Measurements from ENCODE around the gene HIBCH. TPM values are rescaled to one million over a fixed set of nuclear protein-coding genes. Genes with fewer than 3 reads are reported as not detected.

Gene HIBCH
- total and polyA plus RNA-seq, 2 of the 13 experiments (the other 11 are each of a cell fraction or from before 2014, with no cell fraction given) = 18.8 to 49.5 TPM

- no TSS peak for BruUV-seq (replicated peaks)
- H3K4me3 ChIP-seq (replicated peaks in 1 of 3; ENCODE audit: insufficient read depth in 1 of 3, low read depth in 2 of 3, low read length in 3 of 3) = no peak overlapping the region
- no peak overlapping the region for H3K4me2 ChIP-seq (ENCODE audit: low read depth, low read length)
- no peak overlapping the region for H2AFZ ChIP-seq (ENCODE audit: low read length)
- TF ChIP-seq MAFK (conservative IDR thresholded peaks at IDR 0.05 in 1 of 2, IDR thresholded peaks at IDR 0.05 in 1 of 2; ENCODE audit: low read length in 2 of 2) (peak in 1 of 2 experiments; percentile 3; a peak in 1 of 4 replicates), SP140L (CRISPR knock-in tag; IDR thresholded peaks at IDR 0.05; ENCODE audit: borderline replicate concordance) (no peak)
- peaks cover 1 to 25% of the 10 kb centered on the region in 2 experiments; a peak in 3 of 5 replicates for H3K36me3 ChIP-seq (replicated peaks in 1 of 2; ENCODE audit: control insufficient read depth in 1 of 2, insufficient read depth in 2 of 2, low read length in 2 of 2)
- H3K27ac ChIP-seq (ENCODE audit: extremely low read length, insufficient read depth, low read length) = no peak overlapping the region
- in situ Hi-C loops (cut with HindIII; ENCODE audit: extremely low pct_ligation_motif_present, low pct_unique_long_range_greater_than_20kb) = no loop called here
- FAIRE-seq (no peak), DNase-seq (ENCODE audit: low spot score) (no peak), ATAC-seq (no peak)
- WGBS (ENCODE audit: low lambda C conversion rate) = 100% methylated on average over 2 of the region's 2 CpGs
- H4K20me1 ChIP-seq (ENCODE audit: insufficient read depth, low read length) = no peaks in the 10 kb centered on the region
- H3K9me3 ChIP-seq (ENCODE audit: low read length) = no peaks in the 10 kb centered on the region
- no peaks in the 10 kb centered on the region for H3K27me3 ChIP-seq (ENCODE audit: control insufficient read depth in 1 of 2, insufficient read depth in 2 of 2, low read length in 2 of 2)
- ChIA-PET POLR2A (interaction anchor here (0.7 kb wide), 2 partner anchors 17 to 19 kb away, joined by 3 read pairs; a partner anchor contains a TSS), CTCF (ENCODE audit: low intra/inter-chr PET ratio, low total read pairs) (no interaction called here)
- H3K9ac ChIP-seq (ENCODE audit: insufficient read depth, low read depth, low read length) = no peak overlapping the region
- intact Hi-C loops (cut with micrococcal nuclease; ENCODE audit: unreplicated experiment) = no loop called here
- no peaks in the 10 kb centered on the region for H3K79me2 ChIP-seq (ENCODE audit: insufficient read depth, low read length)
- no peaks in the 10 kb centered on the region for H3K4me1 ChIP-seq (ENCODE audit: insufficient read depth, low read length)
Observed at GRCh38 chr2:190199109-190199508, 120.5 kb downstream of the HIBCH start.

GRCh38 chr2:190197143-190197720, 122.4 kb downstream of the HIBCH start:
- POLR2A ChIA-PET = no interaction called here
- TF ChIP-seq, protein P1, sequence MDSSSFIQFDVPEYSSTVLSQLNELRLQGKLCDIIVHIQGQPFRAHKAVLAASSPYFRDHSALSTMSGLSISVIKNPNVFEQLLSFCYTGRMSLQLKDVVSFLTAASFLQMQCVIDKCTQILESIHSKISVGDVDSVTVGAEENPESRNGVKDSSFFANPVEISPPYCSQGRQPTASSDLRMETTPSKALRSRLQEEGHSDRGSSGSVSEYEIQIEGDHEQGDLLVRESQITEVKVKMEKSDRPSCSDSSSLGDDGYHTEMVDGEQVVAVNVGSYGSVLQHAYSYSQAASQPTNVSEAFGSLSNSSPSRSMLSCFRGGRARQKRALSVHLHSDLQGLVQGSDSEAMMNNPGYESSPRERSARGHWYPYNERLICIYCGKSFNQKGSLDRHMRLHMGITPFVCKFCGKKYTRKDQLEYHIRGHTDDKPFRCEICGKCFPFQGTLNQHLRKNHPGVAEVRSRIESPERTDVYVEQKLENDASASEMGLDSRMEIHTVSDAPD (CRISPR knock-in tag; IDR thresholded peaks at IDR 0.05) = no peak
- TF ChIP-seq RAD21 (CRISPR knock-in tag; IDR thresholded peaks at IDR 0.05) = no peak
- no peak for TF ChIP-seq RARA (CRISPR knock-in tag; IDR thresholded peaks at IDR 0.05)
- TF ChIP-seq IRF2 (CRISPR knock-in tag; IDR thresholded peaks at IDR 0.05) = no peak
- no peak for TF ChIP-seq USF2 (IDR thresholded peaks at IDR 0.05; ENCODE audit: low read depth, low read length)
- TF ChIP-seq USF2 (CRISPR knock-in tag; IDR thresholded peaks at IDR 0.05; ENCODE audit: borderline replicate concordance) = no peak
- TF ChIP-seq ISL2 (CRISPR knock-in tag; IDR thresholded peaks at IDR 0.05) = no peak
- TF ChIP-seq KLF11 (CRISPR knock-in tag; IDR thresholded peaks at IDR 0.05) = no peak
- no peak for TF ChIP-seq POLR2AphosphoS2 (IDR thresholded peaks at IDR 0.05; ENCODE audit: low read depth, low read length)
- TF ChIP-seq SRSF4 (IDR thresholded peaks at IDR 0.05; ENCODE audit: low read depth, low read length, poor library complexity, severe bottlenecking) = no peak
- no peak for TF ChIP-seq FOXK2 (IDR thresholded peaks at IDR 0.05)

More at GRCh38 chr2:190197143-190197720, 122.4 kb downstream of the HIBCH start:
- Histone ChIP-seq H3K4me1 (ENCODE audit: insufficient read depth, low read length) (no peaks in the 10 kb centered on the region), H3K27ac (ENCODE audit: extremely low read length, insufficient read depth, low read length) (no peak overlapping the region), H3K79me2 (ENCODE audit: insufficient read depth, low read length) (no peaks in the 10 kb centered on the region), H3K36me3 (replicated peaks in 1 of 2; ENCODE audit: control insufficient read depth in 1 of 2, insufficient read depth in 2 of 2, low read length in 2 of 2) (peaks cover 1 to 22% of the 10 kb centered on the region in 2 experiments; a peak in 3 of 5 replicates), H3K9me3 (ENCODE audit: low read length) (no peaks in the 10 kb centered on the region), H4K20me1 (ENCODE audit: insufficient read depth, low read length) (no peaks in the 10 kb centered on the region), H2AFZ (ENCODE audit: low read length) (no peak overlapping the region), H3K4me2 (ENCODE audit: low read depth, low read length) (no peak overlapping the region), H3K9ac (ENCODE audit: insufficient read depth, low read depth, low read length) (no peak overlapping the region), H3K4me3 (replicated peaks in 1 of 3; ENCODE audit: insufficient read depth in 1 of 3, low read depth in 2 of 3, low read length in 3 of 3) (no peak overlapping the region), H3K27me3 (ENCODE audit: control insufficient read depth in 1 of 2, insufficient read depth in 2 of 2, low read length in 2 of 2) (no peaks in the 10 kb centered on the region)
- 98% methylated on average over 5 of the region's 5 CpGs for WGBS (ENCODE audit: low lambda C conversion rate)
- intact Hi-C loops (cut with micrococcal nuclease; ENCODE audit: unreplicated experiment) (no loop called here), in situ Hi-C loops (cut with HindIII; ENCODE audit: extremely low pct_ligation_motif_present, low pct_unique_long_range_greater_than_20kb) (no loop called here)
- CTCF ChIA-PET (ENCODE audit: low intra/inter-chr PET ratio, low total read pairs) = no interaction called here
- BruUV-seq (replicated peaks) = no TSS peak
- no peak for FAIRE-seq
- ATAC-seq = no peak
- DNase-seq (ENCODE audit: low spot score) = no peak
